SU-DHL-6 (cell line): Measurements from ENCODE around the gene L3MBTL4.

ENCODE experiments used
- H2AFZ ChIP-seq: fragments of 200-600 bp; sonication (generic); 2 replicates; pipeline ENCODE4 v1.6.1; 2014; ENCODE audit warnings: low read depth, mild to moderate bottlenecking, moderate library complexity, mixed read lengths, antibody characterized with exemption, low read length; ENCODE audit not compliant: severe bottlenecking
- H3F3A ChIP-seq: fragments of 200-600 bp; shearing (Covaris generic); 2 replicates; pipeline ENCODE4 v1.6.0; 2016; ENCODE audit warnings: antibody characterized with exemption, mild to moderate bottlenecking; ENCODE audit not compliant: insufficient read depth
- H3K27ac ChIP-seq: fragments of 200-600 bp; sonication (generic); 2 replicates; pipeline ENCODE4 v1.5.1; 2016; ENCODE audit warnings: low read depth, mild to moderate bottlenecking, low read length, moderate library complexity, mixed read lengths
- H3K27me3 ChIP-seq: fragments of 200-600 bp; sonication (generic), shearing (Covaris generic); 2 replicates; pipeline ENCODE4 v1.6.0; 2014; ENCODE audit warnings: mild to moderate bottlenecking, low read length
- H3K36me3 ChIP-seq: fragments of 200-600 bp; sonication (generic); 2 replicates; pipeline ENCODE4 v1.6.1; 2014; ENCODE audit warnings: mild to moderate bottlenecking, low read length, mixed read lengths
- H3K4me2 ChIP-seq: fragments of 300-600, 200-600 bp; shearing (Covaris generic), sonication (generic); 2 replicates; pipeline ENCODE4 v1.6.0; 2014; ENCODE audit warnings: low read length, low read depth, mild to moderate bottlenecking; ENCODE audit not compliant: poor library complexity, severe bottlenecking
- H3K4me3 ChIP-seq: fragments of 200-600 bp; sonication (generic); 2 replicates; pipeline ENCODE4 v1.5.1; 2014; ENCODE audit warnings: antibody characterized with exemption, low read length, mild to moderate bottlenecking, mixed read lengths; ENCODE audit not compliant: insufficient read depth, poor library complexity, severe bottlenecking
- H3K79me2 ChIP-seq: fragments of 200-600 bp; sonication (generic); 2 replicates; pipeline ENCODE4 v1.6.1; 2014; ENCODE audit warnings: mild to moderate bottlenecking, low read length, moderate library complexity; ENCODE audit not compliant: insufficient read depth
- H3K9ac ChIP-seq: fragments of 200-600 bp; sonication (generic); 2 replicates; pipeline ENCODE4 v1.7.0; 2014; ENCODE audit warnings: mild to moderate bottlenecking, low read length
- H3K9me2 ChIP-seq: fragments of 200-600 bp; sonication (generic); replicated peaks from 2 replicates; pipeline ENCODE4 v1.6.1; 2014; ENCODE audit warnings: low read length; ENCODE audit not compliant: insufficient read depth
- H3K9me3 ChIP-seq: fragments of 200-600 bp; sonication (generic); 2 replicates; pipeline ENCODE4 v1.6.1; 2014; ENCODE audit warnings: low read length, mixed read lengths; ENCODE audit not compliant: insufficient read depth
- H4K20me1 ChIP-seq: fragments of 200-600 bp; sonication (generic); 2 replicates; pipeline ENCODE4 v1.6.1; 2014; ENCODE audit warnings: low read depth, mild to moderate bottlenecking, antibody characterized with exemption, low read length, moderate library complexity, mixed read lengths
- CTCF ChIP-seq: fragments of 200-600 bp; sonication (generic); IDR thresholded peaks from one replicate; pipeline ENCODE4 v1.5.1; 2017; ENCODE audit warnings: antibody characterized with exemption, mild to moderate bottlenecking, low read length, moderate library complexity; ENCODE audit not compliant: insufficient read depth, poor library complexity, severe bottlenecking
- EZH2phosphoT487 ChIP-seq: fragments of 200-600 bp; sonication (generic), shearing (Covaris generic); conservative IDR thresholded peaks from 2 replicates; pipeline ENCODE4 v1.6.1; 2018; ENCODE audit warnings: mild to moderate bottlenecking, antibody characterized with exemption, low read length, moderate library complexity, mixed read lengths

Gene L3MBTL4

DNA sequence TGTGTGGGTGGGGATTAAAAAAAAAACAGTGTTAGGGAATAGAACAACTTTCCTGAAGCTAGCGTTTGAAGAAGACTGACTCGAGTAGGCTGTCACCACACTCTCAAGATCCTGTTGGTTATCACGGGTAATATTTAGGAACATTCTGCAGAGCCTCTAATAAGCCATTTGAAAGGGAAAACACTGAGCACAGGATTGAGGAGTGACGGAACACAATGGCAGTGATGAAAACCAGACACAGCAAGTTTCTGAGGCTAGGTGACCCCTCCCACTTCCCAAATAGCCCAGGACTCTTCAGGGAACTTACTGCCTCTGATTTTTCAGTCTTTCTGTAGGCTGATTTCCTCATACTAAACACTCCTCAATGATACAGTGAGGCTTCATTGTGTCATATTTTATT is 431.2 kb downstream of the L3MBTL4 start:
- Histone ChIP-seq H3F3A (0 out of 2 replicates have a peak, but pooled peaks cover 4% of the 10 kb centered on the region), H3K9me3 (no peaks in the 10 kb centered on the region), H3K79me2 (no peaks in the 10 kb centered on the region), H3K36me3 (no peaks in the 10 kb centered on the region), H3K27ac (no peak overlapping the region), H3K9ac (no peak overlapping the region), H3K27me3 (no peaks in the 10 kb centered on the region), H4K20me1 (no peaks in the 10 kb centered on the region), H2AFZ (no peak overlapping the region), H3K4me3 (no peak overlapping the region), H3K9me2 (no peaks in the 10 kb centered on the region), H3K4me2 (no peak overlapping the region)
- TF ChIP-seq CTCF = no peak
- TF ChIP-seq EZH2phosphoT487 = no peak

- Histone ChIP-seq H3K79me2 (no peaks in the 10 kb centered on the region), H3K9me3 (no peaks in the 10 kb centered on the region), H3K27ac (no peak overlapping the region), H3K4me2 (no peak overlapping the region), H2AFZ (peak overlapping the region; percentile 48), H3K9me2 (no peaks in the 10 kb centered on the region), H4K20me1 (no peaks in the 10 kb centered on the region), H3K27me3 (no peaks in the 10 kb centered on the region), H3K4me3 (no peak overlapping the region), H3F3A (0 out of 2 replicates have a peak, but pooled peaks cover 4% of the 10 kb centered on the region), H3K9ac (no peak overlapping the region), H3K36me3 (no peaks in the 10 kb centered on the region)
- no peak for TF ChIP-seq EZH2phosphoT487
- TF ChIP-seq CTCF = no peak
Observed at GRCh38 chr18:5982332-5982731, 432.4 kb downstream of the L3MBTL4 start.

DNA sequence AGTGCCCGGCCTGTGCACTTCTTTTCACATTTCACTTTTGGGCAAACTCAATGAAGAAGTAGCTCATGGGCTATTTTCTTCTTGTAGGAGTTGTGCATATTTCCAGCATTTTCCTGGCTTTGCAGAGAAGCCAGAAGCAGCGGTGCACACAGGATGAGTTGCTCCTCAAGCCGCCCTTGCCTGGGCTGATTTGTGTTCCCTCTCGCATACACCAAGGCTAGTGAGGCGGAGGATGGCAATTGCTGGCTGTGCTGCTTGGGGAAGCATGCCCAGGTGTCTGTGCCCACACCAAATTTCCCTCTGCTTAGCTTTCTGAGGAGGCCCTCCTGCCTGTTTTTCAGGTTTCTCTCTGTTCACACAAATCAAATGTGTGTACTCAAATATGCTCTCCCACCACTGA is 434.0 kb downstream of the L3MBTL4 start:
- Histone ChIP-seq H4K20me1 (no peaks in the 10 kb centered on the region), H2AFZ (no peak overlapping the region), H3K27ac (peak overlapping the region; percentile 36), H3K27me3 (no peaks in the 10 kb centered on the region), H3K79me2 (no peaks in the 10 kb centered on the region), H3K9me3 (no peaks in the 10 kb centered on the region), H3K4me3 (no peak overlapping the region), H3K9me2 (no peaks in the 10 kb centered on the region), H3F3A (0 out of 2 replicates have a peak, but pooled peaks cover 4% of the 10 kb centered on the region), H3K9ac (no peak overlapping the region), H3K4me2 (peak overlapping the region; percentile 32), H3K36me3 (no peaks in the 10 kb centered on the region)
- no peak for TF ChIP-seq EZH2phosphoT487
- TF ChIP-seq CTCF = no peak
